Caco-2 (cell line): ENCODE results near the gene KLF13. TPM values are rescaled to one million over a fixed set of nuclear protein-coding genes. Genes with fewer than 3 reads are reported as not detected.

ENCODE experiments used
- BruUV-seq: library from RNA; stranded (reverse); fragments of 400-500 nt; replicated peaks from 2 replicates; lab custom pipeline; 2021; lab: Mats Ljungman, UMichigan
- CTCF ChIA-PET: fragments of 300-600 bp; sonication (Branson Sonifier 250); formaldehyde crosslinking; loops from one replicate; lab custom pipeline; 2022; ENCODE audit warnings: antibody characterized with exemption; lab: Charles Lee
- POLR2A ChIA-PET: fragments of 300-600 bp; sonication (Branson Sonifier 250); formaldehyde crosslinking; loops from one replicate; lab custom pipeline; 2022; ENCODE audit warnings: antibody characterized with exemption; lab: Charles Lee
- DNase-seq, 2 experiments: peaks; one replicate each; pipeline versions ENCODE4 v3.0.0 to v3.0.0-alpha.2; 2020 to 2022
- H3K27me3 ChIP-seq: replicated peaks from 2 replicates; pipeline ENCODE4 v1.6.0; 2011; ENCODE audit warnings: low read length; ENCODE audit not compliant: control insufficient read depth, insufficient read depth
- H3K36me3 ChIP-seq: 2 replicates; pipeline ENCODE4 v1.5.1; 2011; ENCODE audit warnings: low read length; ENCODE audit not compliant: control insufficient read depth, insufficient read depth
- H3K4me1 ChIP-seq: fragments of 250-450 bp; sonication (Bioruptor Pico); 2 replicates; pipeline ENCODE4 v1.5.1; 2020; ENCODE audit warnings: mild to moderate bottlenecking
- H3K4me3 ChIP-seq: 2 replicates; pipeline ENCODE4 v1.5.1; 2011; ENCODE audit warnings: low read depth, mild to moderate bottlenecking, control low read depth, low read length
- H3K9me3 ChIP-seq: fragments of 250-450 bp; sonication (Bioruptor Pico); 2 replicates; pipeline ENCODE4 v1.5.1; 2020; ENCODE audit warnings: mild to moderate bottlenecking, moderate library complexity
- H3K27ac Mint-ChIP-seq: one replicate; pipeline ENCODE4 v1.8.0; 2022; ENCODE audit warnings: mixed read lengths; ENCODE audit not compliant: unreplicated experiment
- H3K27me3 Mint-ChIP-seq: one replicate; pipeline ENCODE4 v1.8.0; 2022; ENCODE audit warnings: mixed read lengths; ENCODE audit not compliant: insufficient read depth, unreplicated experiment
- H3K36me3 Mint-ChIP-seq: one replicate; pipeline ENCODE4 v1.8.0; 2022; ENCODE audit warnings: mild to moderate bottlenecking, mixed read lengths; ENCODE audit not compliant: insufficient read depth, unreplicated experiment
- H3K4me1 Mint-ChIP-seq: one replicate; pipeline ENCODE4 v1.8.0; 2022; ENCODE audit warnings: low read depth, mixed read lengths; ENCODE audit not compliant: unreplicated experiment
- H3K4me3 Mint-ChIP-seq: one replicate; pipeline ENCODE4 v1.8.0; 2022; ENCODE audit warnings: mild to moderate bottlenecking, moderate library complexity, mixed read lengths; ENCODE audit not compliant: unreplicated experiment
- H3K9me3 Mint-ChIP-seq: one replicate; pipeline ENCODE4 v1.8.0; 2022; ENCODE audit warnings: mixed read lengths; ENCODE audit not compliant: unreplicated experiment
- intact Hi-C: fragments of 100-400 bp; cut with micrococcal nuclease; formaldehyde crosslinking; loops from one replicate; pipeline ENCODE4 v1.10.0; 2022; ENCODE audit not compliant: unreplicated experiment
- total RNA-seq: library from RNA; stranded (reverse); gene quantifications from 2 replicates; pipeline ENCODE4 v1.2.3, GENCODE V29; 2022
- TF ChIP-seq, protein P1 (sequence below), 2 experiments: fragments of 200-600 bp in 1 of 2; IDR thresholded peaks; 1 replicate in 1 of 2; 2 replicates in 1 of 2; pipeline versions ENCODE4 v1.5.1 to v1.8.0; 2011 to 2022; ENCODE audit warnings: antibody characterized with exemption in 1 of 2, control low read depth in 1 of 2, inconsistent platforms in 1 of 2, low read depth in 1 of 2, low read length in 1 of 2, mild to moderate bottlenecking in 1 of 2, moderate library complexity in 1 of 2; ENCODE audit not compliant: insufficient read depth in 1 of 2, severe bottlenecking in 1 of 2, unreplicated experiment in 1 of 2

The KLF13 gene
- total RNA-seq, 1 experiment from 2014 or later, result 18.8 TPM

- Histone ChIP-seq H3K27me3 (no peaks in the 10 kb centered on the region), H3K9me3 (no peaks in the 10 kb centered on the region), H3K36me3 (no peaks in the 10 kb centered on the region; the same call in 1 of the 2 replicates), H3K4me3 (no peak overlapping the region), H3K4me1 (no peaks in the 10 kb centered on the region)
- ChIA-PET CTCF (no interaction called here), POLR2A (no interaction called here)
- Mint-ChIP-seq H3K9me3 (no peaks in the 10 kb centered on the region), H3K36me3 (no peaks in the 10 kb centered on the region), H3K4me1 (no peaks in the 10 kb centered on the region), H3K27me3 (no peaks in the 10 kb centered on the region), H3K4me3 (no peak overlapping the region), H3K27ac (no peak overlapping the region)
- no TSS peak for BruUV-seq
- DNase-seq, result no peak
- TF ChIP-seq, protein P1, sequence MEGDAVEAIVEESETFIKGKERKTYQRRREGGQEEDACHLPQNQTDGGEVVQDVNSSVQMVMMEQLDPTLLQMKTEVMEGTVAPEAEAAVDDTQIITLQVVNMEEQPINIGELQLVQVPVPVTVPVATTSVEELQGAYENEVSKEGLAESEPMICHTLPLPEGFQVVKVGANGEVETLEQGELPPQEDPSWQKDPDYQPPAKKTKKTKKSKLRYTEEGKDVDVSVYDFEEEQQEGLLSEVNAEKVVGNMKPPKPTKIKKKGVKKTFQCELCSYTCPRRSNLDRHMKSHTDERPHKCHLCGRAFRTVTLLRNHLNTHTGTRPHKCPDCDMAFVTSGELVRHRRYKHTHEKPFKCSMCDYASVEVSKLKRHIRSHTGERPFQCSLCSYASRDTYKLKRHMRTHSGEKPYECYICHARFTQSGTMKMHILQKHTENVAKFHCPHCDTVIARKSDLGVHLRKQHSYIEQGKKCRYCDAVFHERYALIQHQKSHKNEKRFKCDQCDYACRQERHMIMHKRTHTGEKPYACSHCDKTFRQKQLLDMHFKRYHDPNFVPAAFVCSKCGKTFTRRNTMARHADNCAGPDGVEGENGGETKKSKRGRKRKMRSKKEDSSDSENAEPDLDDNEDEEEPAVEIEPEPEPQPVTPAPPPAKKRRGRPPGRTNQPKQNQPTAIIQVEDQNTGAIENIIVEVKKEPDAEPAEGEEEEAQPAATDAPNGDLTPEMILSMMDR (IDR thresholded peaks at IDR 0.05; ENCODE audit: insufficient read depth in 1 of 2, low read depth in 1 of 2, low read length in 1 of 2, severe bottlenecking in 1 of 2, unreplicated experiment in 1 of 2), result no peak
- intact Hi-C loops, result no loop called here
Measured at GRCh38 chr15:31338318-31338878, 11.8 kb downstream of the KLF13 start.

DNA sequence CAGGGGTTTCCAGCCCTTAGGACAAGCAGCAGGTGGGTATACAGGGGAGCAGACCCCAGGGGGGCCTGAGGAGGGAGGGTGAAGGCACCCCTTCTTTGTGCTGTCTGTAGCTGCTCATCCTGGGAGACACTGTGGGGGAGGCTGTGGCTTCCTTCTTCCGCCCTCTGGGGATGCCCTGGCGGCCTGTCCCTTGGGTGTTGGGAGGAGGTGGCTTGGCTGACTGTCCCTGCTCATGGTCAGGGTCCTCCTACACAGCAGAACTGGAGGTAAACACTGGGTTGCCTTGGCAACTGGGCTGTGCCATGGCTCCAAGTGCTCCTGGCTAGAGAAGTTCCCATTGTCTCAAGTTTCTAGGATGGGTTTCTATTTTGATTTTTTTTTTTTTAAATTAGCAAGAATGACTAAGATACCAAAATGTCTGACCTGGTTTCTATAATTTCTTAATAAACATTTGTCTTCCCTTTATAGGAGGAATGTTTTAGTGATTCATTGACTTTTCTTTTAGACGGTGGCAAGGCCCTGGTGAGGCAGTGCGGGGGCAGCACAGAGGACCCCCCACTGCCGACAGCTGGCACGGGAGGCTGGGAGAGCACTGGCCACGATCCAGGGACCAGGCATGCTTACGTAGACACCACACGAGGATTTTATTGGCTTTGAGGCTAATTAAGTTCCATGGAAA lies 12.4 kb downstream of the KLF13 start:
- H3K36me3 Mint-ChIP-seq, result no peaks in the 10 kb centered on the region
- BruUV-seq, result no TSS peak

DNA sequence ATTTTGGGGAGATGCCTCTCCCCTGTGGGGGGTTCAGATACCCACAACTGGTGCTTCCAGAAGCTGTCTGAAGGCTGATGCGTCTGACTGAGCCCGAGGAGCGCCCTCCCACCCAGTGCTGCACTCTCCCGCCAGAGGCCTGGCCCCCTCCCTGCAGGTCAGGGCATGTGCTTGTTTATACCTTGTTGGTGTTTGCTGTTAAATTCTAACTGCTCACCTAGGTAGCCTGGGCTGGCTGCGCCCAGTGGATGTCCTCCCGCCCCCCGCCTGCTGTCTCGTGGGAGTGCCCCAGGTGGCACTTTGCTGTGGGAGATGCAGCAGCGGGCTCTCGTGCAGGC lies 12.9 kb downstream of the KLF13 start:
- H3K36me3 ChIP-seq, result no peaks in the 10 kb centered on the region; the same call in 1 of the 2 replicates
- H3K4me3 Mint-ChIP-seq, result no peak overlapping the region
- POLR2A ChIA-PET, result no interaction called here
- H3K4me3 ChIP-seq, result no peak overlapping the region
- H3K27me3 Mint-ChIP-seq, result no peaks in the 10 kb centered on the region
- H3K36me3 Mint-ChIP-seq, result no peaks in the 10 kb centered on the region
- BruUV-seq, result no TSS peak
- H3K27me3 ChIP-seq, result no peaks in the 10 kb centered on the region
- H3K4me1 Mint-ChIP-seq, result no peaks in the 10 kb centered on the region
- DNase-seq, result no peak
- peaks cover 7% of the 10 kb centered on the region for H3K4me1 ChIP-seq
- H3K9me3 ChIP-seq, result no peaks in the 10 kb centered on the region
- H3K27ac Mint-ChIP-seq, result no peak overlapping the region
- intact Hi-C loops, result no loop called here
- H3K9me3 Mint-ChIP-seq, result no peaks in the 10 kb centered on the region
- TF ChIP-seq, protein P1 (IDR thresholded peaks at IDR 0.05; ENCODE audit: insufficient read depth in 1 of 2, low read depth in 1 of 2, low read length in 1 of 2, severe bottlenecking in 1 of 2, unreplicated experiment in 1 of 2), result no peak
- CTCF ChIA-PET, result no interaction called here

More for the DNA sequence above, 12.4 kb downstream of the KLF13 start:
- peaks cover 2% of the 10 kb centered on the region; the same call in 1 of the 2 replicates for H3K4me1 ChIP-seq
- Mint-ChIP-seq H3K9me3 (no peaks in the 10 kb centered on the region), H3K4me1 (no peaks in the 10 kb centered on the region), H3K4me3 (no peak overlapping the region), H3K27me3 (no peaks in the 10 kb centered on the region), H3K27ac (no peak overlapping the region)
- H3K9me3 ChIP-seq, result no peaks in the 10 kb centered on the region
- TF ChIP-seq, protein P1 (IDR thresholded peaks at IDR 0.05; ENCODE audit: insufficient read depth in 1 of 2, low read depth in 1 of 2, low read length in 1 of 2, severe bottlenecking in 1 of 2, unreplicated experiment in 1 of 2), result no peak
- no peaks in the 10 kb centered on the region; the same call in 1 of the 2 replicates for H3K36me3 ChIP-seq
- POLR2A ChIA-PET, result no interaction called here
- DNase-seq, result no peak
- CTCF ChIA-PET, result no interaction called here
- H3K4me3 ChIP-seq, result no peak overlapping the region
- intact Hi-C loops, result no loop called here
- no peaks in the 10 kb centered on the region for H3K27me3 ChIP-seq
